ENCODE measurements around the gene CTDSP1.

GRCh38 chr2:218374795-218375194, 24.9 kb upstream of the CTDSP1 start:
- TF ChIP-seq POLR2A (IDR thresholded peaks at IDR 0.05) (no peak), CTCF (IDR thresholded peaks at IDR 0.05) (no peak)

Data from right lobe of liver (tissue), 4 donors.